Subcutaneous adipose tissue (tissue), 4 donors: ENCODE data around the gene CETN1. TPM values are rescaled to one million over a fixed set of nuclear protein-coding genes. Genes with fewer than 3 reads are reported as not detected.

Source experiments
- CTCF ChIP-seq: fragments of 450-650 bp; IDR thresholded peaks from one replicate; pipeline ENCODE4 v1.5.1; 2016; ENCODE audit warnings: low read depth, mild to moderate bottlenecking, control low read depth, antibody characterized with exemption, moderate library complexity
- total RNA-seq, 4 donors: library from RNA; depleted of rRNA; stranded (reverse); fragments of >200 nt; gene quantifications; one replicate each; pipeline ENCODE4 v1.1.0, GENCODE V29; 2016

Gene CETN1
- total RNA-seq, 4 donors from 2014 or later: not detected

GRCh38 chr18:577643-578375, 2.4 kb upstream of the CETN1 start:
- no peak for TF ChIP-seq CTCF

GRCh38 chr18:579238-579637, 942 bp upstream of the CETN1 start:
- no peak for TF ChIP-seq CTCF

GRCh38 chr18:581096-581495, 916 bp downstream of the CETN1 start:
- no peak for TF ChIP-seq CTCF

GRCh38 chr18:582465-582864, 2.3 kb downstream of the CETN1 start:
- TF ChIP-seq CTCF: no peak

GRCh38 chr18:595068-595467, 14.9 kb downstream of the CETN1 start:
- TF ChIP-seq CTCF: no peak

GRCh38 chr18:595571-595970, 15.4 kb downstream of the CETN1 start:
- TF ChIP-seq CTCF: no peak

GRCh38 chr18:596288-596881, 16.2 kb downstream of the CETN1 start:
- TF ChIP-seq CTCF: no peak
